ENCODE data around the gene SMIM22.

GRCh38 chr16:4813251-4814003, 18.3 kb downstream of the SMIM22 start:
- TF ChIP-seq CTCF (IDR thresholded peaks at IDR 0.05): no peak
- no peak for TF ChIP-seq POLR2A (IDR thresholded peaks at IDR 0.05)
